Spleen (tissue), 7 donors: ENCODE results near the gene COL4A2.

ENCODE experiments used
- CTCF ChIP-seq, 11 experiments: fragments of 200-600 bp in 7 of 11; fragments of 450-650 bp in 4 of 11; sonication (generic) in 4 of 11; IDR thresholded peaks in 8 of 11; conservative IDR thresholded peaks in 3 of 11; 1 replicate in 7 of 11; 2 replicates in 4 of 11; pipeline versions ENCODE4 v1.4.0 to v1.8.0; 2016 to 2021; ENCODE audit warnings: antibody characterized with exemption in 11 of 11, inconsistent platforms in 4 of 11, mild to moderate bottlenecking in 1 of 11
- POLR2A ChIP-seq, 3 donors: fragments of 450-650 bp; IDR thresholded peaks; one replicate each; pipeline ENCODE4 v1.5.1; 2017; ENCODE audit warnings: antibody characterized with exemption in 3 of 3, mild to moderate bottlenecking in 1 of 3
- donor health status: DM: no; HTN: no; CAD: no; lungs with moderate emphysema.
- donor health status: DM: no; HTN: no; CAD: no.
- donor health status: DM: no; HTN: no; CAD: no.

- TF ChIP-seq CTCF (IDR thresholded peaks at IDR 0.05 in 8 of 11, conservative IDR thresholded peaks at IDR 0.05 in 3 of 11) (no peak), POLR2A (IDR thresholded peaks at IDR 0.05) (no peak)
These were observed 22.8 kb downstream of the COL4A2 start for GRCh38 chr13:110329798-110330461.
